Umbilical cord (tissue), 2 donors: ENCODE data around the gene FAM184B. TPM values are rescaled to one million over a fixed set of nuclear protein-coding genes. Genes with fewer than 3 reads are reported as not detected.
A peak's percentile ranks its signal among the peaks of the same experiment; 100 is the strongest.

Experiments
- DNase-seq: peaks from one replicate; pipeline ENCODE4 v3.0.0-alpha.2; 2015; ENCODE audit warnings: low spot score
- total RNA-seq: library from RNA; depleted of rRNA; stranded (reverse); fragments of >200 nt; gene quantifications from one replicate; pipeline ENCODE4 v1.2.3, GENCODE V29; 2014; ENCODE audit warnings: low replicate concordance; ENCODE audit not compliant: insufficient read depth

FAM184B gene
- total RNA-seq, 1 donor from 2014 or later: 3.1 TPM

DNA sequence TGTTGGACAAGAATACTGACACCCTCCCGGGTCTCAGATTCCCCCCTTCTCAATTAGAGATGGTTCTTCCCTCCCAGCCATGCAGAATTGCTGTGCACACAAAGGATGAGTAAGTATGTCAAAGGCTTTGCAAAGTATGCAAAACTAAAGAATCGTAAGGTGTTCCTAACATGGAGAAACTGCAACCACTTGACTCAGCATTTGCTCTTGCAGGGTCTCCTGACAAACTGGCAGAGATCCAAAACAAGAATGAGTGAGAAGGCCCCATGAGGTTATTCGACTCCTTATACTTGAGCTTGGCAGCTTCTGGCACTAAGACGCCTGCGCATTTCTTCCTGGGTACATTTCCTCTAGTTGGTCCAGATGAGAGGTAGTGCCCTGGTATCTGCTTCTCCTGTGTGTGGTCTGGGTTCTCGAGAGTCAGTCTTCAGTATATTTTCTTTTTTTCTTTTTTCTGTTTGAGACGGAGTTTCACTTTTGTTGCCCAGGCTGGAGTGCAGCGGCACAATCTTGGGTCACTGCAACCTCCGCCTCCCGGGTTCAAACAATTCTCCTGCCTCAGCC lies 8.2 kb downstream of the FAM184B start:
- DNase-seq: no peak

DNA sequence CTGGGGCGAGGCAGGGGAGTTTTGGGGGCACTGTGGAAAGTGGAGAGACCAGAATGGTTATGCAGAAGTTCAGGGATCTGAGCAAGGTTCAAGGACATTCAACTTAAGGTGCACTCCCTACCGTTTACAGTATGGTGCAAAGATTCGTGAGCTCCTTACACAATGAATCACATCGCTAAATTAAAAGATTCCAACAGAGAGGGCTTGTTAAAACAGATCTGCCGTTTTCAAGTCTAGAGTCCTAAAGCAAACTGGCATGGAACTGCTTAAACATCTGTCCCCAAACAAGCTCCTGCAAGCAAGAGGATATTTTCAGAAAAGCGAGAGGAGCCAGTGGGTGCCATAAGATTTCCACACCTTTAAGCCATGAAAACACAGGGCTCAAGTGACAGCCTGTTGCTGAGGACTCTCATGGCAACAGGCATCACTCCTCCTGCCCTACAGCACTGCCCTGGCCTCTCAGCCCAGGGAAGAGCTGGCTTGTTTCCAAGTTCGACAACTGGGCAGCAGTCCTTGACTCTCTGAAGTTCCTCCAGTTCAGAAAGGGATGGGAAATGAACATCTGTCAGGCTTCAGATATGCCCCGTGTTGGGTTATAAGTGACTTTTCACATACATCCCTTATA lies 10.0 kb downstream of the FAM184B start:
- DNase-seq: no peak

DNA sequence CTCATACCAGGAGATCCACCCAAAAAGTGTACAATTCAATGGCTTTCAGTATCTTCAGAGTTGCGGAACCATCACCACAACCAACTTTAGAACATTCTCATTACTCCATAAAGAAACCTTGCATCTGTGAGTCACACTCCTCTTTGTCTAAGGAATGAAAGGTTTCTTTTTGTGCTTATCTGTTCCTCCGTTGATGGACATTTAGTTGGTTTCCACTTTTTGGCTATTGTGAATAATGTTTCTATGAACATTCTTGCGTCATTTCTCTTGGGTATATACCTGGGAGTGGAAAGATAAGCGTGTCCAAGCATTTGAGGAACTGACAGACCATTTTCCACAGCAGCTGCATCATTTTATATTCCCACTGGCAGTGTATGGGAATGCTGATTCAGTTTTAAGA lies 10.6 kb downstream of the FAM184B start:
- DNase-seq: no peak

DNA sequence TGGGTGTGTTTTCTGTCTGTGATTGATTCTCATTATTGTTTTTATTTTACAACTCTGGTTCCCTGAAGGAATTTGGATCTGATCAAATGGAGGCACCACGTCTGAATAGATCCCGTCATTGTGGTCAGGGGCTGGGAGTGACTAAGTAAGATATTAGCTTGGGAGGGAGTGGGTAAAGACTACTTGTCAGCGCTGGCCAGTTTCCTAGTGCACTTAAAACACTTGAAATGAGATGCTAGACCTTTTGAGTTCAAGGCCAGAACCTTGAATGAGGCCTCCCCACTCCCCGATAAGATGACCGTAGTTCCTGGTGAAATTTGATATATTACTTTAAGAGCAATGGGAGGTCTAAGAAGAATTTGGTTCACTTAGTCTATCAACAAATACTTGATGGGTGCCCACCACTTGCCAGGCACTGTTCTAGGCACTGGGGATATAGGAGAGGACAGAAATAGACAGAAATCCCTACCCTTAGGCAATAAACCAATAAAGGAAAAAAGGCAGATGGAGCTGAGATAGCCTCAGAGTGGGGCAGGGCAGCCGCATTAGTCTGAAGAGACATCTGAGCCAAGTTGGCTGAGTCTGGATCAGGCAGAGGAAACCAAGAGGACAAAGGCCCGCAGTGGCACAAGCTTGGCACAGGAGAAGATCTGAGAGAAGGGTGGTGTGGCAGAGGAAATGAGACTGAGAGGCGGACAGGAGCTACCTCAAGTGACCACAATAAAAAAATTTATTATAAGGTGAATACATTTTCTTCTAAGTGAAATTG lies 11.8 kb downstream of the FAM184B start:
- DNase-seq: no peak

DNA sequence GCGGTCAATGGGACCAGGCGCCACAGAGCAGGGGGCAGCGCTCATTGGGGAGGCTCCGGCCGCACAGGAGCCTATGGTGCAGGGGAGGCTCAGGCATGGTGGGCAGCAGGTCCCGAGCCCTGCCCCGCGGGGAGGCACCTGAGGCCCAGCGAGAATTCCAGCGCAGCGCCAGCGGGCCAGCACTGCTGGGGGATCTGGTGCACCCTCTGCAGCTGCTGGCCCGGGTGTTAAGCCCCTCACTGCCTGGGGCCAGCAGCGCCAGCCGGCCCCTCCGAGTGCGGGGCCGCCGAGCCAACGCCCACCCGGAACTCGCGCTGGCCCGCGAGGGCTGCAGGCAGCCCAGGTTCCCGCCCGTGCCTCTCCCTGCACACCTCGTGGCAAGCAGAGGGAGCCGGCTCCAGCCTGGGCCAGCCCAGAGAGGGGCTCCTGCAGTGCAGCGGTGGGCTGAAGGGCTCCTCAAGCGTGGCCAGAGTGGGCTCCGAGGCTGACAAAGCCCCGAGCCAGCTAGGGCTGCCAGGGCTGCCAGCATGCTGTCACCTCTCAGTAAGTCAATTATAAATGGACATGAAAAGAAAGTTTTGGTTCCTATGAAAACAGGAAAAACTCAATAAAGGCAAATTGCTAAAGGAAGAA lies 14.5 kb downstream of the FAM184B start:
- DNase-seq: no peak

DNA sequence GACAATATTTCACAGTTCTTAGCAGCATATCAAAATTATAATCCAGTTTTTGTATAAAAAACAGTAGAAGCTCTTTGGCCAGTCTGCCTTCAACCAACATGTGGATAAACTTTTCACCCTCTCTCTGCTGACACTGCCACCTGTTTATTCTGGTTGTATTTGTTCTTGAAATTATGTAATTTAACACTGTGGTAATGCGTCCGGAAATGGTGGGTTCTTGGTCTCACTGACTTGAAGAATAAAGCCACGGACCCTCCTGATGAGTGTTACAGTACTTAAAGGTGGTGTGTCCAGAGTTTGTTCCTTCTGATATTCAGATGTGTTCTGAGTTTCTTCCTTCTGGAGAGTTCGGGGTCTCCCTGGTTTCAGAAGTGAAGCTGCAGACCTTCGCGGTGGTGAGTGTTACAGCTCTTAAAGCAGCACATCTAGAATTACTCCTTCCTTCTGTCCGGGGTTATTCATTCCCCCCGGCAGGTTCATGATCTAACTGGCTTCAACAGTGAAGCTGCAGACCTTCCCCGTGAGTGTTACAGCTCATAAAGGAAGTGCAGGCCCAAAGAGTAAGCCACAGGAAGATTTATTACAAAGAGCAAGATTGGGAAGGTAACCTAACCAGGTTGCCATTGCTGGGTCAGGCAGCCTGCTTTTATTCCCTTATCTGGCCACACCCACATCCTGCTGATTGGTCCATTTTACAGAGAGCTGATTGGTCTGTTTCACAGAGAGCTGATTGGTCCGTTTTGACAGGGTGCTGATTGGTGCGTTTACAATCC lies 15.7 kb downstream of the FAM184B start:
- no peak for DNase-seq

DNA sequence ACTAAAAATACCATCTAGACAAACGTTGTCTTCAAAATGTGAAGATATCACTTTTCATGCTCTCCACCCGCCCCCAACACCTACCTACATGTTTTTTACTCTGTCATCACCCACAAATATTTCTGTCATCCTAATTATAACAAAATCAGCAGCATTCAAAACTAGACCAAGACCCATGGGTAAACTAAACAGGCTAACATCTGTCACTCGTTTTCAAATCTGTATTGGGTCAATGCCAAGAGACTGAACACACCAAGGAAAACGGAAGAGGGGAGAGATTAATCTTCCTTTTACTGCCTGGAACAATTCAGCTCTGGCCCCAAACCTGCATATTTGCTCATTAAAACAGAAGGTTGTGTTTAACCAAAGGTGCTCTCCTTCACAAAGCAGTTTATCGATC lies 17.5 kb downstream of the FAM184B start:
- DNase-seq: no peak

DNA sequence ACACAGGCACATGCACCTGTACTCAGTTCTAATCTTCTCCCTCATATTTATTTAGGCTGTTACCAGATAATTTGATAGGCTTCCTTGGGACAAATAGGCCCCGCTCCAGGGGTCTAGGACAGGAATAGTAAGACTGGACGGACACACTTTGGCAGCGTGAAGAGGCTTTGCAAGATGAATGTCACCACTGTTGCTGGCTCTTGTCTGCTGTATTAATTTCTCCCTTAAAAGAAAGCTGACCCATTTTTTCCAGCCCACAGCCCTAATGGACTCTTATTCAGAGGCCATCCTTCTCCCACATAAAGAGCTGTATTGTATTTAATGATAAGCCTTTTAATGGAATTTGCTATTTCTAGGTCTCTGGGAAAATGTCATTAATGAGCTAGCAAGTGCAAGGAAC lies 18.0 kb downstream of the FAM184B start:
- DNase-seq: no peak

DNA sequence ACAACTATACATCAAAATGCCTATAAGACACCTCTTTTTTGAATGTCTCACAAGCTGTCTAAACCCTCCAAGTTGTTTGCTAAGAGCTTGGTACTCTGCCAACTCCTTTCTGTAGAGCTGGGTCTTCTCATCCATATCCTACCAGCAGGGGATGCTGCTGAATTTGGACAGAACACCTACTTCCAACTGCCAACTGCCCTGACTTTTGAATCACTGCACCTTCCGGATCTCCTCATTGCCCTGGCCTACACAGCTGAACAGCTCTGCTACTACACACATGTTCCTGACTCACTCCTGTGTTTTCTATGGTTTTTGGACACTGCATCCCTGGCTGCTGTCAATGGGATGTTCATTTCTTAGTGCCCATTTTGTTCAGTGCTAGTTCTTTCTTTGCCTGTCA lies 18.7 kb downstream of the FAM184B start:
- DNase-seq: no peak

DNA sequence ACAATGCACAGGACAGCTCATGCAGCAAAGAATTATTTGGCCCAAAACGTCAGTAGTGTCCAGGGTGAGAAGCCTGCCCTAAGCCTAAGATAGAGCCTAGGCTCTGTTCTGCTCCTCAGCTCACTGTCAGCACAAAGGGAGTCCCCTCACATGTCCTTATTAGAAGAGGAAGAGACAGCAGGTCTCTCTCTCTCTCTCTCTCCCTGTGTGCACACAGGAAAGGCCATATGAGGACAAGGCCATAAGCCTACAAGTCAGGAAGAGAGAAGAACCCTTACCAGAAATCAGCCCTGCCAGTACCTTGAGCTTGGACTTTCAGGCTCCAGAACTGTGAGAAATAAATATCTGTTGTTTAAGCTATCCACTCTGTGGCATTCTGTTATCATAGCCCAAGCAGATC lies 20.4 kb downstream of the FAM184B start:
- no peak for DNase-seq

DNA sequence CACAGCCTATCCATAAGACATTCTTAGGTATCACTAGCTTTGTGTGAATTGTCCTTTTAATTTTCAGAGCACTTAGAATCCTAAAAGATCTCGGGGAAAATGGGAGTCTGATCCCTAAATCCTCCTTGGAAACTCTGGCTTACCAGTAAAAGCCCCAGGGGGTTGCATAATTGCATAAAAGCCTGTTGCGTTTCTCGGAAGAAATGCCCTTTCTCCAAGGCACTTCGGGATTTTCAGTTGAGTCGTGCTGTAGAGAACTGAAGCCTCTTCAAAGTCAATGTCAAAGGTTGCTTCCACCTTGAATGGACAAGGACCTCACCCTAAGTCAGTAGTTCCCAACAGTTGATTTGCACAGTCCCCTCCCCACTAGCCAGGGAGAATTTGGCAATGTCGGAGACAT lies 20.8 kb downstream of the FAM184B start:
- no peak for DNase-seq

DNA sequence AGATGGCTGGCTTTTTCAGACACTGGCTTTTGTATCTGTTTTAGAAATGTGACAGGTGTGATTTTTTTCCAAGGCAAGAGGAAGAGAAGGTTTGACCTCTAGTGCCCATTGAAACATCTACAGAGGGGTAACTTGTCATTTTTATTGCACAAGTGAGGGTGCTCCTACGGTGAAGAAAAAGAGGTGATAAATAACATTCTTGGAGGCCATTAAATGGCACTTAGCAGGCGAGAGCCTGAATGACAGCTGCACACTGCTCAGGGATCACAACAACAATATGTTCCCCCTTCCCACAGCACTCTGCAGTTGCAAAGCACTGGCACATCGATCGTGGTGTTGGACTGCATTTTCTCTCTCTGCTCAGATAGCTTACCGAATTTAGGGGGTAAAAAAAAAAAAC lies 22.9 kb downstream of the FAM184B start:
- DNase-seq: no peak

DNA sequence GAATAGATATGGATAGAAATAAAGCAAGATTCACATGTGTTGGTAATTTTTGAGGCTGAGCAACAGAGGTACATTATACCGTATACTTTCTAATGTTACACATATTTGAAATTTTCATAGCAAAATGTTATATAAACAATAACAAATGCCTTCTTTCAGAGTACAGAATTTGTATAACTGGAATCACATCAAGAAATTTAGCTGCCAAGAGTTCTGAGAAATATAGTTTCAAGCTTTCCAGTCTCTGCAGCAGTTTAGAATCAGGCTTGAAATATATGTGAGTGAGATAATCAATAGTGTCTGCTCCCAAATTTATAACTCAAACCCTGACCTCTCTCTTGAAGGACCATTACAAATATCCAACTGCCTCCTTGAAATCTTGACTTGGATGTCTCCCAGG lies 23.8 kb downstream of the FAM184B start:
- DNase-seq: no peak

DNA sequence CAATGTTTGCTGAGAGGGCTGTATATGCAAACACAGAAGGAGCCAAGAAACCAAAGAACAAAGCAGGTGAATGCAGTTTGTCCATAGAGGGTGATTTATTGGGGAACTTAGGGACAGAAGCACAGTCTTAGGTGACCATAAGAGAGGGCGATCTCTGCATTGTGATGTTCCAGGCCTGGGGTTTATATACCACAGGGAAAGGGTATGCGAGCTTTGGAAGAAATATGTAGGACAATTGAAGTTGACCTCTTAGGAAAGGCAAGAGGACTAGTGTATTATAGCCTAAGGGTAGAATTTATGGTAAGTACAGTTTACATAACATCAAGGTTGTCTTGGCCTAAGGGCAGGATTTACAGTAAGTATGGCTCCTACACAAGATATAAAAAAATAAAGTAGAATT lies 27.8 kb downstream of the FAM184B start:
- no peak for DNase-seq

DNA sequence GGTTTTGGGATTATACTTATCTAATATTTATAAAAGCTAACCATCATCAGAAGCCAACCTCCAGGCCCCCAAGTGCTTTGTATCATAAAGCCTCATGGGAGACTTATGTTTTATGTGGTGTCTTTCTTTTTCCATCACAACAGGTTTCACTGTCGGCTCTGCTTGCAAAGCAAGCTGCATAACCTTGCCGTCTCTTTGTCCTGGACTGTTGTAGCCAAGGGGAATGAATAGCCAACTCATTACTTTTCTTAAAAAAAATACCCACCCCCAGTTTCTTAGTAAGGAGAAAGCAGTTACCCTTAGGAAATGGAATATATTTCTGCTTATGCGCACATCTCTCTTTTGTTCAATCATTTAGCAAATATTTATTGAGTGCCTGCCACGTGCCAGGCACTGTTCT lies 40.7 kb downstream of the FAM184B start:
- no peak for DNase-seq

DNA sequence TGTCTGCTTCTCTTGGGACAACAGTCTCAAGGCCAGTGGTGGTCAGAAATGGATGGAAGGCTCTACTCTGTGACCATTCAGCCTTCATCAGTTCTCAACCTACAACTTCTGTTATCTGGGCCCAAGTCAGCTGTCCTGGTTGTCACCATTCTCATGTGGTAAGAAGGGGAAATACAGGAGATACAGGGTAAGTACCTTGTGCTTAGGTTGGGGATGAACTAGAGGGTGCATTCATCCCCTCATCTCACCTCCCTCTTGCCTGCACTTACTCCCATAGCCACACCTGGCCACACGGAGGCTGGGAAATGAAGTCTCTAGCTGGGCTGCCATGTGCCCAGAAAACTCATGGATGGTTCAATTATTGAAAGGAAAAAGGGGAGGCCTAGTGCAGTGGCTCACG lies 44.9 kb downstream of the FAM184B start:
- DNase-seq: no peak

DNA sequence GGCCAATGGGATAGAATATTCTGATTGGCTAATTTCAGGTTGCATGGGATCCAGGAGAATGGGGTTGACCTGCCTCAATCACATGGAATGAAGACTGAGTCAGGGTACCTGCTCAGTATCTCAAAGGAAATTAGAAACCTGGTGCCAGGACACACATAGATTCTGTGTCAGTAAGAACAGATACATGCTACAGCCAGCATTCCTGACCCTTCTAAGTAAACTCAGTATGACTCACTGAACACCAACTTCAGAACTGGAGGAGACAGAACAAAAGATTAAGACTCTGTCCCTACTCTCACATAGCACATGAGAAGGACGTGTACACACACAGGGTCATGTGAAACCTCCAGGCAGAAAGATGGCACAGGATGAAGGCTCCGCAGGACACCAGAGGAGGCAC lies 54.5 kb downstream of the FAM184B start:
- no peak for DNase-seq

DNA sequence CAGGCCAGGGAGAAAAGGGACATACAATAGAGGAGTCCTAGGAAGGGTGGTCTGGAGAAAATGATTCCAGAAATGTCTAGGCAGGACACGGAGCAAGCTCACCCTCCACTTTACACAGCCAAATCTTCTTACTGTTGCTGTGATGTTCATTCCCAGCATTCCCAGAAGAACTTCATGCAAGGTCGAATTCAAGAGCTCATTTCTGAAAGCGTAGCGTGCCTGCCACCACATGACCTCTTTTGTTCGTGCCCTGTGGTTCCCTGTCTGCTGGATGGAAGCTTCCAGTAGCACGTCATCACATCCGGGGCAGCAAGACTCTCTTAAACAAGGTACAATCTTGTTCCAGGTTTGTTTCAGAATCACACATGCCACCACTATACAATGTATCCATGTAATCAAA lies 57.8 kb downstream of the FAM184B start:
- DNase-seq: no peak

DNA sequence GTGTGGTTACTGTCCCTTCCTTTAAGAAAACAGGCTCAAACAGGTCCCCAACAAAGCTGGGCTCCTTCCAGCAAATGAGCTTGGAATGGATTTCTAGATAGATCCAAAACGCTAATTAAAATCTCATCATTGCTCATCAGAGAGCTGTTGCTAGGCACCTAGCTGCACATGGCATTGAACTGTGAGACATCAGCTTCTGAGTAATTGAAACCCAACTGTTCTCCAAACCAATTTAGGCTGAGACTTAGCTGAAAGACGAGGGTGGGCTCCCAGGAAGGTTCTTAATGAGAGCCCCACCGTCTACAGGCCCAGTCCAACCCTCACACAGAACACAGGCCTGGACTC lies 59.1 kb downstream of the FAM184B start:
- DNase-seq: no peak

DNA sequence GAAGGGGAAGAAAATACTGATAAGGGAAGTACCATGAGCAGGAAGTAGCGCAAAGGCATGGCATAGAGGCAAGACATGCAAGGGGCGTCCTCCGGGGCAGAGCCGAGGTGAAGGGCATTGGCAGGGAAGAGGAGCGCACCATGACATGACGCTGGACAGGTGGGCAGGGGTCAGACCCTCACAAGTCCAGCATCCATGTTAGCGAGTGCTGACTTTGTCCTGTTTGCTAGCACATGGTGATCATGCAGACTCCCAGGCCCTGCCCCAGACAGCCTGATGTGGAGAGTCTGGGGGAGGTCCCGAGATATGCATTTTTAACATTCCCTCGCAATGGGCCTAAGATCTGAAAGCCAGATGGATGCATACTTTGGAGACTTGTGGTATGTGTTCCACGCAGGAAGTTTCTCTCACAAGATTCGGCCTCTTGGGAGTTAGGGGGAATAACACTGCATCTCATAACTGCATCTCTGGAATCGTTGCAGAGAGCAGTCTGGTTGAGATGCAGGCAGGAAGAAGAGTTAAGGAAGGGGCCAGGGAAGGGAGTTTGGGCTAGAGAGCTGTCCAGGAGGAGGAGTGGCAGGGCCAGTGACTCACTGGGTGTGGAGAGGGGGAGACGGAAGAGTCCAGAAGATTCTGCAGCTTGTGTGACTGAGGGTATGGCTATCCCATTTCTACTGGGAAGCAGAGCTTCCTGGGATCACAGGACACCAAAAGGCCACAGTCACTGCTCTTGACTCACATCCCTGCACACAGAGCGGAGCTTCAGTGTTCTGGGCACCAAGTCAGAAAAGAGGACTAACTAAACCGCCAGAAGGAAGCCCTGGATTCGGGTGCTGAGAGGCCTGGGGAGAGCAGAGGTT lies 59.7 kb downstream of the FAM184B start:
- DNase-seq: peak; percentile 80

DNA sequence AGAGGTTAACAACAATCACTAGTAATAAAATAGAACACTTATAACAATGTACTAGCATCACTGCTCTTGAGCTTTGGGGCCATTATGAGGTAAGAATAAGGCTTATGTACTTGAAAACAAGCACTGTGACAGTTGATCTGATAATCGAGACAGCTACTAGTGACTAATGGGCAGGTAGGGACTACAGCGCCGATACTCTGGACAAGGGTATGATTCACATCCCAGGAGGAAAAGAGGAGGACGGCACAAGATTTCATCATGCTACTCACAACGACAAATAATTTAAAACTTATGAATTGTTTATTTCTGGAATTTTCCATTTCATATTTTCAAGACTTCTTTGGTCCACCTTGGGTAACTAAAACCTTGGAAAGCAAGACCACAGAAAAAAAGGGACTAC lies 62.3 kb downstream of the FAM184B start:
- DNase-seq: no peak
